GM12878 (cell line): ENCODE results near the gene OR51T1. TPM values are rescaled to one million over a fixed set of nuclear protein-coding genes. Genes with fewer than 3 reads are reported as not detected.

Experiments
- ATAC-seq: fragments of 200-7000 bp; cut with Tn5 transposase; 3 replicates; pipeline ENCODE4 v1.9.1; 2020; ENCODE audit warnings: mild to moderate bottlenecking, moderate library complexity
- BruUV-seq: library from RNA; stranded (reverse); fragments of 400-500 nt; replicated peaks from 2 replicates; lab custom pipeline; 2021; lab: Mats Ljungman, UMichigan
- CTCF ChIA-PET: fragments of 300-600 bp; sonication (Branson Sonifier 250); formaldehyde crosslinking; extraction: SDS; loops from one replicate; lab custom pipeline; 2021; ENCODE audit warnings: inconsistent platforms; lab: Yijun Ruan, JAX
- POLR2A ChIA-PET: fragments of 350-600 bp; formaldehyde crosslinking; extraction: SDS; loops from one replicate; lab custom pipeline; 2021; ENCODE audit warnings: inconsistent platforms; lab: Charles Lee
- RAD21 ChIA-PET: fragments of 300-600 bp; sonication (Branson Sonifier 250); formaldehyde crosslinking; loops from one replicate; lab custom pipeline; 2023; ENCODE audit warnings: antibody characterized with exemption; ENCODE audit not compliant: unreplicated experiment; lab: Charles Lee
- SMC1A ChIA-PET: fragments of 300-600 bp; sonication (Branson Sonifier 250); formaldehyde crosslinking; loops from one replicate; lab custom pipeline; 2023; ENCODE audit not compliant: unreplicated experiment, uncharacterized antibody; lab: Charles Lee
- DNase-seq: peaks from one replicate; pipeline ENCODE4 v3.0.0-alpha.2; 2011; ENCODE audit warnings: low read depth, low spot score
- FAIRE-seq: peaks from 3 replicates; lab custom pipeline; 2011; peaks lifted over from hg19 to GRCh38; lab: Jason Lieb, UNC
- H2AFZ ChIP-seq: 2 replicates; pipeline ENCODE4 v1.6.0; 2011; ENCODE audit warnings: low read depth, low read length, control low read depth; ENCODE audit not compliant: control insufficient read depth
- H3K27ac ChIP-seq: 2 replicates; pipeline ENCODE4 v1.5.1; 2011; ENCODE audit warnings: control low read depth; ENCODE audit not compliant: control insufficient read depth, insufficient read depth
- H3K27me3 ChIP-seq, 2 experiments: replicated peaks in 1 of 2; 2 replicates each; pipeline versions ENCODE4 v1.6.0 to v1.6.1; 2011; ENCODE audit warnings: low read length in 1 of 2; ENCODE audit not compliant: control insufficient read depth in 2 of 2, insufficient read depth in 2 of 2
- H3K36me3 ChIP-seq, 2 experiments: 2 replicates each; pipeline ENCODE4 v1.5.1; 2011; ENCODE audit warnings: low read length in 1 of 2; ENCODE audit not compliant: control insufficient read depth in 2 of 2, insufficient read depth in 2 of 2
- H3K4me1 ChIP-seq: 2 replicates; pipeline ENCODE4 v1.6.1; 2011; ENCODE audit warnings: mild to moderate bottlenecking, low read length, moderate library complexity, mixed read lengths; ENCODE audit not compliant: control insufficient read depth, insufficient read depth
- H3K4me2 ChIP-seq: 2 replicates; pipeline ENCODE4 v1.6.0; 2011; ENCODE audit warnings: control low read depth; ENCODE audit not compliant: control insufficient read depth, insufficient read depth
- H3K4me3 ChIP-seq: fragments of 200-600 bp; sonication (generic); 2 replicates; pipeline ENCODE4 v1.5.1; 2016
- H3K79me2 ChIP-seq: 2 replicates; pipeline ENCODE4 v1.6.0; 2011; ENCODE audit warnings: low read length; ENCODE audit not compliant: control insufficient read depth, insufficient read depth
- H3K9ac ChIP-seq: 2 replicates; pipeline ENCODE4 v1.8.0; 2011; ENCODE audit warnings: low read length, control low read depth, mixed read lengths; ENCODE audit not compliant: control insufficient read depth, insufficient read depth
- H3K9me3 ChIP-seq: replicated peaks from 3 replicates; pipeline ENCODE4 v1.5.1; 2011; ENCODE audit warnings: mild to moderate bottlenecking, low read length; ENCODE audit not compliant: control insufficient read depth, insufficient read depth
- H4K20me1 ChIP-seq: 2 replicates; pipeline ENCODE4 v1.6.0; 2011; ENCODE audit not compliant: control insufficient read depth, insufficient read depth
- ASH2L ChIP-seq: fragments of 300-600, 200-600 bp; sonication (generic); IDR thresholded peaks from 2 replicates; pipeline ENCODE4 v1.6.1; 2017; ENCODE audit warnings: low read depth, mild to moderate bottlenecking, borderline replicate concordance
- ATF7 ChIP-seq: fragments of 450-650 bp; IDR thresholded peaks from 2 replicates; pipeline ENCODE4 v1.6.1; 2016; ENCODE audit warnings: low read depth, mild to moderate bottlenecking
- CREM ChIP-seq: IDR thresholded peaks from 2 replicates; pipeline ENCODE4 v1.6.1; 2014; ENCODE audit warnings: antibody characterized with exemption, low read depth
- ESRRA ChIP-seq: IDR thresholded peaks from 2 replicates; pipeline ENCODE4 v1.6.1; 2012; ENCODE audit warnings: mild to moderate bottlenecking, low read length, improper control_type of control experiment
- FOS ChIP-seq: IDR thresholded peaks from 3 replicates; pipeline ENCODE4 v1.6.1; 2011; ENCODE audit warnings: borderline replicate concordance; ENCODE audit not compliant: insufficient read length; ENCODE audit errors: extremely low read depth
- NFXL1 ChIP-seq: fragments of 450-650 bp; IDR thresholded peaks from 2 replicates; pipeline ENCODE4 v1.6.1; 2017; ENCODE audit warnings: antibody characterized with exemption, mild to moderate bottlenecking, borderline replicate concordance
- NFYB ChIP-seq: IDR thresholded peaks from 2 replicates; pipeline ENCODE4 v1.6.1; 2011; ENCODE audit warnings: low read depth, mild to moderate bottlenecking, low read length, improper control_type of control experiment, moderate library complexity; ENCODE audit not compliant: insufficient read depth
- RFX5 ChIP-seq: IDR thresholded peaks from 2 replicates; pipeline ENCODE4 v1.6.1; 2011; ENCODE audit warnings: low read depth, low read length, improper control_type of control experiment
- SMARCA5 ChIP-seq: fragments of 450-650 bp; IDR thresholded peaks from 2 replicates; pipeline ENCODE4 v1.6.1; 2017; ENCODE audit warnings: mild to moderate bottlenecking
- ZBTB40 ChIP-seq: fragments of 450-650 bp; IDR thresholded peaks from 2 replicates; pipeline ENCODE4 v1.6.1; 2016; ENCODE audit warnings: mild to moderate bottlenecking, moderate library complexity, borderline replicate concordance
- ZZZ3 ChIP-seq: IDR thresholded peaks from 2 replicates; pipeline ENCODE4 v1.6.1; 2011; ENCODE audit warnings: low read depth; ENCODE audit not compliant: control insufficient read depth, insufficient read length
- WGBS: methylation state at CpG from one replicate; pipeline ENCODE4 v1.1.6; 2016; ENCODE audit warnings: low lambda C conversion rate; ENCODE audit not compliant: insufficient replicate concordance, insufficient coverage; ENCODE audit errors: missing lambda C conversion rate; 5-methylcytosine and 5-hydroxymethylcytosine counted together
- in situ Hi-C: fragments of 300-500 bp; cut with MboI; formaldehyde crosslinking; loops from 9 replicates; pipeline ENCODE4 v1.14.3; 2018; ENCODE audit warnings: mixed read lengths
- intact Hi-C: fragments of 100-400 bp; cut with micrococcal nuclease; formaldehyde crosslinking; loops from one replicate; pipeline ENCODE4 v1.14.2; 2022; ENCODE audit not compliant: unreplicated experiment
- polyA plus RNA-seq, 11 experiments: library from polyadenylated mRNA; depleted of rRNA in 4 of 11; unstranded in 6 of 11; stranded (reverse) in 5 of 11; fragments of >200 nt; fragmentation: Nextera tagmentation in 4 of 11; fragmentation: Illumina TruSeq in 1 of 11; extraction: Ambion mirVana in 4 of 11; extraction: Trizol in 1 of 11; gene quantifications; 1 replicate in 1 of 11; 2 replicates in 10 of 11; pipeline versions ENCODE4 v1.2.1 to v1.2.3, GENCODE V29; 2011 to 2016; ENCODE audit warnings: inconsistent platforms in 2 of 11, missing spikeins in 2 of 11, low read depth in 1 of 11
- total RNA-seq, 4 experiments: library from RNA; depleted of rRNA in 3 of 4; stranded (reverse); fragments of >200 nt in 3 of 4; fragmentation: Illumina TruSeq in 1 of 4; extraction: Trizol in 1 of 4; gene quantifications; 2 replicates each; pipeline versions ENCODE4 v1.2.1 to v1.2.3, GENCODE V29; 2013 to 2021
- TF ChIP-seq, protein P1 (sequence below), 3 experiments: IDR thresholded peaks in 2 of 3; conservative IDR thresholded peaks in 1 of 3; 2 replicates each; pipeline ENCODE4 v1.5.1; 2011; ENCODE audit warnings: low read depth in 3 of 3, low read length in 3 of 3, mild to moderate bottlenecking in 3 of 3, control low read depth in 2 of 3, moderate library complexity in 2 of 3, inconsistent platforms in 1 of 3, mixed read lengths in 1 of 3; ENCODE audit not compliant: control insufficient read depth in 2 of 3, insufficient read depth in 1 of 3; ENCODE audit errors: extremely low read depth in 1 of 3

Gene OR51T1
- total and polyA plus RNA-seq, 10 of the 15 experiments (the other 5 are each of a cell fraction or from before 2014, with no cell fraction given) = not detected

DNA sequence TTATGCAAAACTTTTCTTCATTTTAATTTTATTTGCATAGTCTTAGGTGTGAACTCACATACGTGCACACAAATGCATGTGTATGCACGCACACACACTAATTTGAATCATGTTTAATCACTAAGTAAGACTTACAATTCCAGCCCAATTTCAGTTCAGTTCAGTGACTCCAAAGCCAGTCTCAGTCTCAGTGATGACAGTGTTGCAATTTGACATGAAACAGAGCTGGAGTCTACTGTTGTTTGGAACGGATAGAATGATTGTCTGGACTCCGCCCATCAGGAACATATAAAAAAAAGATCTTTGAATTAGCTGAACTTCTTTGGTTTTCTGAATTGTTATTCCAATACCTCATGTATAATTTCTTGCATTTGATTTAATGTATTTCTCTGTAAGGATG lies 17.8 kb upstream of the OR51T1 start (continued):
- no peak for TF ChIP-seq ZBTB40
- no peak for TF ChIP-seq ATF7
- TF ChIP-seq NFYB = no peak
- TF ChIP-seq ESRRA = no peak
- no peak for TF ChIP-seq ASH2L
- TF ChIP-seq RFX5 = no peak
- TF ChIP-seq, all 136 proteins: peak for 0

- RAD21 ChIA-PET = no interaction called here
- H3K4me2 ChIP-seq = no peak overlapping the region
- SMC1A ChIA-PET = interaction anchor here (0.9 kb wide), 1 partner anchor 9 kb away, joined by 3 read pairs; no protein-coding TSS in a partner anchor
- H4K20me1 ChIP-seq = no peaks in the 10 kb centered on the region
- no peaks in the 10 kb centered on the region for H3K36me3 ChIP-seq
- TF ChIP-seq SMARCA5 (no peak), NFXL1 (no peak), FOS (no peak), ZZZ3 (no peak), CREM (no peak)
- TF ChIP-seq, protein P1, sequence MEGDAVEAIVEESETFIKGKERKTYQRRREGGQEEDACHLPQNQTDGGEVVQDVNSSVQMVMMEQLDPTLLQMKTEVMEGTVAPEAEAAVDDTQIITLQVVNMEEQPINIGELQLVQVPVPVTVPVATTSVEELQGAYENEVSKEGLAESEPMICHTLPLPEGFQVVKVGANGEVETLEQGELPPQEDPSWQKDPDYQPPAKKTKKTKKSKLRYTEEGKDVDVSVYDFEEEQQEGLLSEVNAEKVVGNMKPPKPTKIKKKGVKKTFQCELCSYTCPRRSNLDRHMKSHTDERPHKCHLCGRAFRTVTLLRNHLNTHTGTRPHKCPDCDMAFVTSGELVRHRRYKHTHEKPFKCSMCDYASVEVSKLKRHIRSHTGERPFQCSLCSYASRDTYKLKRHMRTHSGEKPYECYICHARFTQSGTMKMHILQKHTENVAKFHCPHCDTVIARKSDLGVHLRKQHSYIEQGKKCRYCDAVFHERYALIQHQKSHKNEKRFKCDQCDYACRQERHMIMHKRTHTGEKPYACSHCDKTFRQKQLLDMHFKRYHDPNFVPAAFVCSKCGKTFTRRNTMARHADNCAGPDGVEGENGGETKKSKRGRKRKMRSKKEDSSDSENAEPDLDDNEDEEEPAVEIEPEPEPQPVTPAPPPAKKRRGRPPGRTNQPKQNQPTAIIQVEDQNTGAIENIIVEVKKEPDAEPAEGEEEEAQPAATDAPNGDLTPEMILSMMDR (IDR thresholded peaks at IDR 0.05 in 2 of 3, conservative IDR thresholded peaks at IDR 0.05 in 1 of 3; ENCODE audit: control insufficient read depth in 2 of 3, extremely low read depth in 1 of 3, insufficient read depth in 1 of 3, low read depth in 3 of 3, low read length in 3 of 3) = no peak
- no peaks in the 10 kb centered on the region; the same call in 2 of the 3 replicates for H3K9me3 ChIP-seq
- in situ Hi-C loops (no loop called here), intact Hi-C loops (no loop called here)
- H3K4me1 ChIP-seq = no peaks in the 10 kb centered on the region
- WGBS = 0% methylated on average over 1 of the region's 1 CpG
- H3K79me2 ChIP-seq = no peaks in the 10 kb centered on the region
- POLR2A ChIA-PET = no interaction called here
- no TSS peak for BruUV-seq
- H3K4me3 ChIP-seq = no peak overlapping the region
- H3K27me3 ChIP-seq = no peaks in the 10 kb centered on the region
- FAIRE-seq = no peak
- CTCF ChIA-PET = no interaction called here
- no peak for ATAC-seq
- DNase-seq = no peak
- no peak overlapping the region for H2AFZ ChIP-seq
- no peak overlapping the region for H3K27ac ChIP-seq
- H3K9ac ChIP-seq = no peak overlapping the region
These were observed 15.8 kb upstream of the OR51T1 start for GRCh38 chr11:4865855-4866254.
